ENCODE measurements around the gene MAX.
A peak's percentile ranks its signal among the peaks of the same experiment; 100 is the strongest.

MAX gene, protein sequence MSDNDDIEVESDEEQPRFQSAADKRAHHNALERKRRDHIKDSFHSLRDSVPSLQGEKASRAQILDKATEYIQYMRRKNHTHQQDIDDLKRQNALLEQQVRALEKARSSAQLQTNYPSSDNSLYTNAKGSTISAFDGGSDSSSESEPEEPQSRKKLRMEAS

DNA sequence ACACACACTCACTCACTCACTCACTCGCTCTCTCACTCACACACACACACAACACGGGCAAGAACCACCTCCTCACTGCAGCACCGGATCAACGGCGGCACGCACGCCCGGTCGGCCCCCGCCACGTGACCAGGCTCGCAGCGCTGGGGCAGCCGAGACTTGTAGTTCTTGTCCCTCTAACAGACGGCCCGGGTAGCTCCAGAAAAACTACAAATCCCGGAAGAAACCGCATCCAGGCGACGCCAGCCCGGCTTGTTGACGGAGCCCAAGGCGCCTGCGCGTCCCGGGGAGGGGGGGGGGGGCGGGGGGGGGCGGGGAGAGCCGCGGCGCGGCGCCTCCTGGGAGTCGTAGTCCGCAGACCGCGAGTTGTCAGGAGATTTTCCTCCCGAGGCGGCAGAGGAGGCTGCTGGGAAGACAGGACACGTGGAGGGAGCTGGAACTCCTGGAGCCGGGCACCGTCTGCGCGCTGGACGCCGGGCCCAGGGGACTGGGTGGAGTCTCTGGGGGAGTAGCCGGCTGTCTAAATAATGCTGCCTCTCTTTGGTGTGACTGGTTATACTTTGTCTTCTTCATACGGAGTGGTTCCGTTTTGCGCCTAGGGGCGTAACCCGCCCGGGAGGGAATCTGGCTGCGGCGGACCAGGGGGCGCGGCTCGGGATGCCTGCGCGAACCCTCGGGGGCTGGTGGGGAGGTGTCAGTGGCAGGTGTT, at the start of gene MAX:
Gene MAX (minus strand): TSS at position 77 of the 709 bp plus-strand sequence. CDS start 178 bp downstream, outside the sequence.
- Histone ChIP-seq H3K36me3 (ENCODE audit: insufficient read depth, low read depth, low read length) (peaks cover 20% of the 10 kb centered on the region), H3K4me1 (ENCODE audit: insufficient read depth, low read length) (no peaks in the 10 kb centered on the region), H3K27ac (ENCODE audit: low read length) (no peak within 1 kb of the TSS)

DNA sequence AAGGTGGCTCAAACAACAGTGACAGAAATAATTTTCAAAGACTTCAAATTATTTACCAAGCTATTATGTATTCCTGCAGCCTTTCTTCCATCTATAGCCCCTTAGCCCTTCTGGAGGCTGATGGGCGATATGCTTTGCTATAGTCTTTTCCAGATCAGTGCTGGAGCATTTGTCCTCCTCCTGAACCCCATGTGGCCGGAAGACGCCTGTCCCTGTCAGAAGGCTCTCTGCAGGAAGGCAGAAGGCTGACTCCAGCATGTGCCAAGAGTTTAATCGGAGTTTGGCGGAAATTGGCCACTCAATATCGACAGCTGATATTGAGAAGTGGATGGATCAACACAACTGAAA, 49.3 kb upstream of the MAX start:
- H3K4me1 ChIP-seq (ENCODE audit: insufficient read depth, low read length) = no peaks in the 10 kb centered on the region
- H3K36me3 ChIP-seq (ENCODE audit: insufficient read depth, low read depth, low read length) = no peaks in the 10 kb centered on the region
- H3K9ac ChIP-seq (ENCODE audit: low read depth, low read length) = no peak overlapping the region
- H3K27ac ChIP-seq (ENCODE audit: low read length) = no peak overlapping the region
- no peaks in the 10 kb centered on the region for H3K27me3 ChIP-seq (ENCODE audit: insufficient read depth, low read length)
- no peak overlapping the region for H3K4me3 ChIP-seq (ENCODE audit: low read length)
- no peaks in the 10 kb centered on the region for H3K9me3 ChIP-seq (ENCODE audit: insufficient read depth, low read depth, low read length)

More for the DNA sequence above, at the start of gene MAX:
- Histone ChIP-seq H3K9me3 (ENCODE audit: insufficient read depth, low read depth, low read length) (no peaks in the 10 kb centered on the region), H3K4me3 (ENCODE audit: low read length) (peak within 1 kb of the TSS; percentile 88), H3K9ac (ENCODE audit: low read depth, low read length) (peak within 1 kb of the TSS; percentile 81; the same call in 1 of the 2 replicates), H3K27me3 (ENCODE audit: insufficient read depth, low read length) (peaks cover 5% of the 10 kb centered on the region)

- no peaks in the 10 kb centered on the region for H3K27me3 ChIP-seq (ENCODE audit: insufficient read depth, low read length)
These were observed 48.7 kb upstream of the MAX start for GRCh38 chr14:65150898-65151608.

DNA sequence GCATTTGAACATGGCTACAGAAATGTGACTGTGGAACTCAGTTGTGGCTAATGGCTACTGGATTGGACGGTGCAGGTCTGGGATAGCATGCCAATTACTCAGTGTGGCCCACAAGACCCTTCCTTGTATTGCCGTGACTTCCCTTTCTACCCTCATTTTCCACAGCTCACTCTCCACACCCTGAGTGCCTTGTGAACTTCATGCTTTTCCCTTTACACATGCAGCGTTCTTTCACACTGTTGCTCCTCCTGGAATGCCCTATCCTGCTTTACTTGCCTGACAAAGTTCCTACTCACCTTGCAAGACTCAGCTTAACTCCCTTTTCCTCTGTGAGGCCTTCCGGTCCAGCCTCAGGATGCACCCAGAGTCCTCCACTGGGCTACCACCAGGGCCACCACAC, 46.8 kb upstream of the MAX start:
- Histone ChIP-seq H3K4me1 (ENCODE audit: insufficient read depth, low read length) (no peaks in the 10 kb centered on the region), H3K9me3 (ENCODE audit: insufficient read depth, low read depth, low read length) (no peaks in the 10 kb centered on the region), H3K27ac (ENCODE audit: low read length) (no peak overlapping the region), H3K27me3 (ENCODE audit: insufficient read depth, low read length) (no peaks in the 10 kb centered on the region), H3K36me3 (ENCODE audit: insufficient read depth, low read depth, low read length) (no peaks in the 10 kb centered on the region), H3K4me3 (ENCODE audit: low read length) (no peak overlapping the region), H3K9ac (ENCODE audit: low read depth, low read length) (no peak overlapping the region)

More at GRCh38 chr14:65150898-65151608, 48.7 kb upstream of the MAX start:
- Histone ChIP-seq H3K36me3 (ENCODE audit: insufficient read depth, low read depth, low read length) (no peaks in the 10 kb centered on the region), H3K4me3 (ENCODE audit: low read length) (no peak overlapping the region), H3K4me1 (ENCODE audit: insufficient read depth, low read length) (no peaks in the 10 kb centered on the region), H3K27ac (ENCODE audit: low read length) (no peak overlapping the region), H3K9ac (ENCODE audit: low read depth, low read length) (no peak overlapping the region), H3K9me3 (ENCODE audit: insufficient read depth, low read depth, low read length) (no peaks in the 10 kb centered on the region)

DNA sequence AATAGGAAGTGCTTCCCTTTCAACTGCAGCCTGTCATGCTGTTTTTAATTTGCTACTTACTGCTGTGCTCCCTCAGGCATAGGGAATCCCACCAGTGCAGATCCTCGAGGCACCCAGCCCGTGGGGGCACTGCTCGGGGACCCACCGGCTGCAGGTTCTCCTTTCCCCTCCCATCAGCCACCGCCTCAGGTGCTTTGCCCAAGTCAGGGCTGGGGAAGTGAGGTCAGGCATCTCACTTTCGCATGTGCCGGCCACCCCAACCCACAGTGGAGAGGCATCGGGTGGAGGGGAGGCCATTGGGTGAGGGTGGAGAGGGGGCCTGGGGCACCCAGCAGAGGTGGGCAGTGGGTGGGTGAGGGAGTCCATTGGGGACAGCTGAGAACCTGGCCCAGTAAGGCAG, 41.9 kb upstream of the MAX start:
- Histone ChIP-seq H3K4me3 (ENCODE audit: low read length) (no peak overlapping the region), H3K27ac (ENCODE audit: low read length) (no peak overlapping the region), H3K9ac (ENCODE audit: low read depth, low read length) (no peak overlapping the region), H3K36me3 (ENCODE audit: insufficient read depth, low read depth, low read length) (no peaks in the 10 kb centered on the region), H3K4me1 (ENCODE audit: insufficient read depth, low read length) (no peaks in the 10 kb centered on the region), H3K9me3 (ENCODE audit: insufficient read depth, low read depth, low read length) (no peaks in the 10 kb centered on the region), H3K27me3 (ENCODE audit: insufficient read depth, low read length) (no peaks in the 10 kb centered on the region)

GRCh38 chr14:65142914-65143625, 40.8 kb upstream of the MAX start:
- no peaks in the 10 kb centered on the region for H3K27me3 ChIP-seq (ENCODE audit: insufficient read depth, low read length)
- H3K36me3 ChIP-seq (ENCODE audit: insufficient read depth, low read depth, low read length) = no peaks in the 10 kb centered on the region
- no peak overlapping the region for H3K9ac ChIP-seq (ENCODE audit: low read depth, low read length)
- no peaks in the 10 kb centered on the region for H3K9me3 ChIP-seq (ENCODE audit: insufficient read depth, low read depth, low read length)
- H3K27ac ChIP-seq (ENCODE audit: low read length) = no peak overlapping the region
- no peak overlapping the region for H3K4me3 ChIP-seq (ENCODE audit: low read length)
- no peaks in the 10 kb centered on the region for H3K4me1 ChIP-seq (ENCODE audit: insufficient read depth, low read length)

DNA sequence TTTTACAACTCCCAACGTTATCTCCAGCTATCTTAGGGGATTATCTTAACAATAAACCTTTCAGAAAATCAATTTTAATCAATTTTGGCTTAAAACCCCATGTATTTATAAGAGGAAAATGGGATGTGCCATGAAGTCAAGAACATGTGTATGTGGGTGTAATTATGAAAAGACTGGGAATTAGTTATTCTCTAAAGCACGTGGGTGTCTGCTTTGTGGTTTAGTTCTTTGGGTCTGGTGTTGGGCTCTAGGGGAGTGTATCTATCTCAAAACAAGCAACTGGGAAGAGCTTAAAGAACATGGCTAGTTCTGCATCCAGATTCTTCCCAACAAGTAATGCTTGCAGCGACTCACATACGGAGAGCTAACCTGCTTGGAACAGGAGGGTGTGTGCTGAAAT, 40.1 kb upstream of the MAX start:
- H3K9ac ChIP-seq (ENCODE audit: low read depth, low read length) = no peak overlapping the region
- H3K27me3 ChIP-seq (ENCODE audit: insufficient read depth, low read length) = no peaks in the 10 kb centered on the region
- H3K4me3 ChIP-seq (ENCODE audit: low read length) = no peak overlapping the region
- H3K4me1 ChIP-seq (ENCODE audit: insufficient read depth, low read length) = no peaks in the 10 kb centered on the region
- H3K9me3 ChIP-seq (ENCODE audit: insufficient read depth, low read depth, low read length) = no peaks in the 10 kb centered on the region
- no peak overlapping the region for H3K27ac ChIP-seq (ENCODE audit: low read length)
- H3K36me3 ChIP-seq (ENCODE audit: insufficient read depth, low read depth, low read length) = no peaks in the 10 kb centered on the region

- H3K36me3 ChIP-seq (ENCODE audit: insufficient read depth, low read depth, low read length) = no peaks in the 10 kb centered on the region
- no peaks in the 10 kb centered on the region for H3K9me3 ChIP-seq (ENCODE audit: insufficient read depth, low read depth, low read length)
- H3K9ac ChIP-seq (ENCODE audit: low read depth, low read length) = no peak overlapping the region
- H3K4me1 ChIP-seq (ENCODE audit: insufficient read depth, low read length) = no peaks in the 10 kb centered on the region
- no peak overlapping the region for H3K4me3 ChIP-seq (ENCODE audit: low read length)
- H3K27ac ChIP-seq (ENCODE audit: low read length) = no peak overlapping the region
- H3K27me3 ChIP-seq (ENCODE audit: insufficient read depth, low read length) = no peaks in the 10 kb centered on the region
These were observed 39.2 kb upstream of the MAX start for GRCh38 chr14:65141523-65141922.

DNA sequence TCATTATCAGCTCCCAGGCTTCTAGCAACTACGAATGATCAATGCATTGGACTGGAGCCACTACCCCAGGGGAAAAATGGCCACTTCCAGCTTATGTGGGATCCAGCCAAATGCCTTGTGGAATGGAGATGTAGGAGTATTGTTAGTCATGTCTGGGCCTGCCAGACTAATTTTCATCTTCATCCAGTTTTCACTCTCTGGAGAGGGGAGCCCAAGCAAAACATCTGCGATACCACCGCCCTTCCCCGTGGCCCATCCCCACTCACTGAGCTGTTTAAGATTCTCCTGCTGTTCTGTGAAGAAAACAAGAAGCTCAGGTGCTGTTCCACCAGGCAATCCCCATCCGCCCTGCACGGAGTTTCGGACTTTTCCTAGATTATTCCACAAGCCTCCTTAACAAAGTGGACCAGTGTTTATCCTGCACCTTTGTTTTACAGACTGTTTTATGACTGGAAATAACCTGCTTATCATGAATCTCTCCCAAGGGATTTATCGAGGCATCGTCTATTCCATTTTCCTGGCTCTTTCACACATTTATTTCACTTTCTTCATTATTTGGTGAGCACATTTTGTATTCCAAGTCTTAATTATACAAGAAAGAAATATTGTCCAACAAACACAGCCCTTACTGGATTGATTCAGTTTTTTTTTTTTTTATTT, 35.5 kb upstream of the MAX start:
- Histone ChIP-seq H3K4me1 (ENCODE audit: insufficient read depth, low read length) (no peaks in the 10 kb centered on the region), H3K9me3 (ENCODE audit: insufficient read depth, low read depth, low read length) (no peaks in the 10 kb centered on the region), H3K36me3 (ENCODE audit: insufficient read depth, low read depth, low read length) (no peaks in the 10 kb centered on the region), H3K27me3 (ENCODE audit: insufficient read depth, low read length) (no peaks in the 10 kb centered on the region), H3K9ac (ENCODE audit: low read depth, low read length) (no peak overlapping the region), H3K27ac (ENCODE audit: low read length) (no peak overlapping the region), H3K4me3 (ENCODE audit: low read length) (no peak overlapping the region)

- Histone ChIP-seq H3K4me3 (ENCODE audit: low read length) (no peak overlapping the region), H3K27me3 (ENCODE audit: insufficient read depth, low read length) (no peaks in the 10 kb centered on the region), H3K9ac (ENCODE audit: low read depth, low read length) (no peak overlapping the region), H3K36me3 (ENCODE audit: insufficient read depth, low read depth, low read length) (no peaks in the 10 kb centered on the region), H3K4me1 (ENCODE audit: insufficient read depth, low read length) (no peaks in the 10 kb centered on the region), H3K9me3 (ENCODE audit: insufficient read depth, low read depth, low read length) (no peaks in the 10 kb centered on the region), H3K27ac (ENCODE audit: low read length) (no peak overlapping the region)
These were observed 32.6 kb upstream of the MAX start for GRCh38 chr14:65134651-65135579.
